NCI-H2171 (cell line): ENCODE measurements around the gene TAX1BP1.

Experiments
- DNase-seq: peaks from one replicate; lab custom pipeline; 2025; lab: John Stamatoyannopoulos, UW

Gene TAX1BP1

DNA sequence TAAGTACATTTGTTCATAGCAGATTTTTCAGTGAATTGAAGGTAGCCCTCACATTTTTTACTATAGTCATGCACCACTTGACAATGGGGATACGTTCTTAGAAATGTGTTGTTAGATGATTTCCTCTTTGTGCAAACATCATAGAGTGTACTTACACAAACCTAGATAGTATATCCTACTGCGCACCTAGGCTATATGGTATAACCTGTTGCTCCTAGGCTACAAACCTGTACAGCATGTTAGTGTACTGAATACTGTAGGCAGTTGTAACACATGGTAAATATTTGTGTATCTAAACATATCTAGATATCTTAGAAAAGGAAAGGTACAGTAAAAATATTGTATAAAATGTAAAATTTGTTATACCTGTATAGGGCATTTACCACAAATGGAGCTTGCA lies 41.2 kb downstream of the TAX1BP1 start:
- DNase-seq = no peak

GRCh38 chr7:27782849-27783248 lies 42.9 kb downstream of the TAX1BP1 start:
- no peak for DNase-seq

DNA sequence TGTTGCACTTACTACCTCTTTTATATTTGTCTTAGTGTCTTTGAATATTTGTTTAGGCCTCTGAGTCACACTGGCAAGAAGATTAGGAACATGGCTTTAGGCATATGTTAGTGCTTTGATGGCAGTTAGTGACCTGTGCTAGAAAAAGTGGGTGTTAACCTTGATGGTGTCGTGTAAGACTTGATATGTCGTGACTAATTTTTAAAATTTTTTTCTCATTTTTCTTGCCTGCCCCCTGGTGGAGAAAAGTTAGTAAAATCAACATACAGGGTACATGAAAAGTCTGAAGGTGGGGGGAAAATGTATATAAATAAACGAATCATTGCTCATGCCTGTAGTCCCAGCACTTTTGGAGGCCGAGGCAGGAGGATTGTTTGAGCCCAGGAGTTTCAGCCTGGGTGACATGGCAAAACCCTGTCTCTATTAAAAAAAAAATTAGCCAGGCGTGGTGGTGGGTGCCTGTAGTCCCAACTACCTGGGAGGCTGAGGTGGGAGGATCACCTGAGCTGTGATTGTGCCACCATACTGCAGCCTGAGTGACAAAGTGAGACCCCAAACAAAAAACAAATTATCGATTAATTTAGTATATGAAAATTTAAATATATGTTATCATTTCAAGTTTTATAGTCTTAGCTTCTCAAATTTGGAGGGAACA lies 44.6 kb downstream of the TAX1BP1 start:
- DNase-seq = peak; percentile 21

DNA sequence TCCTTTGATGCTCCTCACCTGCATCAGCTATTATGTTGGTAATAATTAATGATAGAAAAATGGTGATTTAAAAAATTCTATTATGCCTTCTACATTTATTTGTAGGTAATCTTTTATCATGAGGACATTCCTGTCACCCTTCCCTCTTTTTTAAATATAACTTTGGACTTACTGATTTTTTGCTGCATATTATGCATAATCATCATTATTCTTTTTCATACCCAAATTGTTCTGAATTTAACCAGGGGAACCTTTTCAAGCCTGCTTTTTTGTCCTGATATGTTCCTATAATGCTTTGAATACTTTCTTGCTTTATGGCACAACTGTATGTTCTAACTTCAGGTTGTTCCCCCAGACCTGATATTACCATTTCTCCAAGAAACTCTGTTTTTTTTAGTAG lies 48.5 kb downstream of the TAX1BP1 start:
- no peak for DNase-seq

- no peak for DNase-seq
Observed at GRCh38 chr7:27793780-27794179, 53.8 kb downstream of the TAX1BP1 start.

DNA sequence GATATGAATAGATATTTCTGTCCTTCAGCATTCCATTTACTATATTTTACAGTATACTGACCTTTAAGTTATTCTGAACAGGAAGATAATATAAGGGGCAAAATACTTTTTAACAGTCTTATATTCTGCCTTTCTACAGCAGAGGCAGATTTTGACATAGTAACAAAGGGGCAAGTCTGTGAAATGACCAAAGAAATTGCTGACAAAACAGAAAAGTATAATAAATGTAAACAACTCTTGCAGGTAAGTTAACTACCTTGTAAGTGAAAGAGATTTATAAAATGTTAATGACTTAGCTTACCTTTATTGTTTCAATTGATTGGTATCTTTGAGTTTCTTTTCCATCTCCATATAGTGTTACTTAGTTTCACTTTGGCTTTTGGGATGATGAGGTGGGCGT lies 56.0 kb downstream of the TAX1BP1 start:
- DNase-seq = no peak

DNA sequence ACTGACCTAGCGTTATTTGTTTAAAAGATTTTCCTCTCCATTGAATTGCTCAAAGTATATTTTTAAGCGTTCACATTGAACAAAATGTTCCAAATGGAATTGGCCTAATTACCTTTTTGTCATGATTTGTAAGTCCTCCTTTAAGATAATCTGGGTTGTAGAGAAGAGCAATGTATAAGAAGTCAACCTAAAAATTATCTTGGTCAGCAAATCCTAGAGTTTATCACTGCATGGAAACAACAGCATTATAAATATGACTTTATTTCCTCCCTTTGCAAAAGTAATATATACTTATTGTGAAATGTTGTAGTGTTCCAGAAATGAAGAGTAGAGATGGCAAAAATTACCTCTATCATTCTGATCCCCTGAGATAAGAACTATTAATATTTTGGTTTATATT lies 59.2 kb downstream of the TAX1BP1 start:
- no peak for DNase-seq

- no peak for DNase-seq
Observed at GRCh38 chr7:27802999-27803398, 63.0 kb downstream of the TAX1BP1 start.

GRCh38 chr7:27804139-27804538 lies 64.2 kb downstream of the TAX1BP1 start:
- DNase-seq = no peak

DNA sequence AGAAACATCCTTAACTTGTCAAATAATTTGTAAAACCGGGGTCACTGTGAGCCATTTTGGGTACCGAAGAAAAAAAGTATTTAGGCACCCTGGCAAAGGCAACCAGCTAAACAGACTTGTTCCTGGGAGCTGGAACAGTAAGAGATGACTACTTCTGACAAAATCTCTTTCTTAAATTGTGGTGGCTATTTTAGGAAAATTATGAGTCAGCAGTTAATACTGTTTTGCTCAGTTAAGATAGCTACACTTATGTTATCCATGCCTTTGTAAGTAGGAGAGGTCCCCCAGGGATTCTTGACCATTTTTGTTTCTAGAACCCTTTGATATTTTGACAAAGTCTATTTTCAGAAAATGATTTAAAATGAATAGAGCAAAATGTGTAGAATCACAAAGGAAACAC lies 68.7 kb downstream of the TAX1BP1 start:
- DNase-seq = no peak

DNA sequence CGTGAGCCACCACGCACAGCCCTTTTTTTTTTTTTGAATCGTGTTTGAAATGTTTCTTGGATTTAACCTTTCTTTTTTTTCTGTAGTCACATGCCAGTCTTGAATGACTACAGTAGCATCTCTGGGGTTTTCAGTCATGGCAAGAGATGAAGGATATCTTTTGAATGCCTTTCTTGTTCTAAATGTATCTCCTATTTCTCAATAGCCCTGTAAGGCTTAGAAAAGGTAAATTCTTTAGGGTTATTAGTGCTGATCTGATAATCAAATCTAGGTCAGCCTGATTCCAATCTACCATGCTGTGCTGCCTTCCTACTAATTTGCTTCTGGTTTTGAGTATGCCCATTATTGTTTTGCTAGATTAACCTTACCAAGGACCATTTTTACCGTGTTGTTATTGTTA lies 70.2 kb downstream of the TAX1BP1 start:
- DNase-seq = no peak

GRCh38 chr7:27812706-27813105 lies 72.7 kb downstream of the TAX1BP1 start:
- DNase-seq = no peak

DNA sequence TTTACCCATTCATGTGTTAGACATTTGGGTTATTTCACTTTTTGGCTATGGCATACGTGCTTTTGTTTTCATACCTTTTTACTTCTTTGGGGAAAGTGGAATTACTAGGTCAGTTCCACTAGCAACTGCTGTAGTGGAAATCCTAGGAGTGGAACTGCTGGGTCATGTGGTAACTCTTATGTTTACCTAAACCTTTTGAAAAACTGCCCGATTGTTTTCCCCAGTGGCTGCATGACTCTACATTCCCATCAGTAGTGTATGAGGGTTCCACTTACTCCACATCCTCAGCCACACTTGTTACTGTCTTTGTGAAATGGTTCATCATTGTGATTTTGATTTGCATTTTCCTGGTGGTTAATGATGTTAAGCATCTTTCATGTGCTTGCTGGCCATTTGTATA lies 82.3 kb downstream of the TAX1BP1 start:
- no peak for DNase-seq

DNA sequence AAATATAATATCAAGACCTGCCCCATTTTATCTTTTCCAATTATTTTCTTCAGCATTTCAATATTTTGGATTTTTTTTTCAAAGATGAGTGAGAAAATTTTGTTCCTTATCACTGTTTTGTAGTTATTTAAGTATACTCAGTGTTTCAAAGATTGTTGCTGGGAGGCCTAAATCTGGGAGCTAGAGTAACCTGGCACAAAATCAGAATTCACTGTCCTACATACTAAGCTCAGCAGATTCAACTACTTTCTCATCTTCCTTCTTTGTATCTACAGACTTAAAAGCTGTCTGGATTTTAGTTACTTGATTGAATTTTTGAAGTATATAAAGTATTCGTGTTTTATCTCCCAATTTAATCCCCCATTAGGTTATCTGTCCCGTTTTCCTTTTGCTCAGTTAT lies 85.9 kb downstream of the TAX1BP1 start:
- no peak for DNase-seq

DNA sequence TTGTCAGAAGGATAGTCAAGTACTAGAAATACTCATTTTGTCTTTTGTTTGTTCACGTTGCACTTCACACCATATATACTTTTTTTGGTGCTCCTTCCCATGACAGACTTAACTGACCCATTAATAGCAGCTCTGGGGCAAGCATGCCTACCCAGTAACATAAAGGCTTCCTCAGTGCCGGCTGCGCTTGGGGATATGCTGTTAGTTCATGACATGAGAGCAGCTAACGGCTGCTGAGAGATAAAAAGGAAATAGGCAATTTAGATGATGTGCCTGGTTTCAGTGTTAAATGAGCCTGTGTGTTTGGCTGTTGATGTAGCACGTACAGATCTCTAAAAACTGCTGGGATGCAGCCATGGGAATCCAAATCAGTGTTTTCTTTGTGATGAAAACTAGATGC lies 86.4 kb downstream of the TAX1BP1 start:
- DNase-seq = no peak

DNA sequence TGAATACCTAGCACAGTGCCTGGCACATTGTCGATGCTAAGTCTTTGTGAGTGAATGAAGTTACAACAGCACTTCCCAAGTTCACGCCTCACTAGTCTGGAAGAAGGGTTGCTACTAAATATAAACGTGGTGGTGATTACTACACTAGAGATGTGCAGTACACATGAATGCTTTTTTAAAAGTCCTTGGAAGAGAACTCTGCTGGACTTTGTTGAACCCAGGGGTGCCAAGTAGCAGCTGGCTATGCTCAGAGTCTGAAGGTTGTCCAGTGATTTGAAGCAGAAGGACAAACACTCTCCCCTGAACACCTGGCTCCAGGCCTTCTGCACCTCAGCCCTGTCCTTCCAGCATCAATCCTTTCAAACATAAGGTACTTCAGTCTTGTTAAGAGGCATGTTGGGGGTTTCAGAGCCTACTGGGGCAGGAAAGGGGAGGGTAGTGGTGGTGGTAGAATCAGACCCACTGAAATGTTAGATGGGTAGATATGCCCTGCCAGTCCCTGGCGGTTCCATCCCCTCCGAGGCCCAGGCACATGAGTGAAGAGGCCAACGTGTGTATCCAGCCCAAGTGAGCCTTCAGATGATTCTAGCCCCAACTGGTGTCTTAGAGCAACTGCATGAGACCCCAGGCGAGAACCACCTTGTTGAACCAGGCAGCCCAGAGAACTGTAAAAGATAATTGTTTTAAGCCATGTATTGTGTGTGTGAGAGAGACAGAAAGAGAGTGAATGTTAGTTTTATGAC lies 94.4 kb downstream of the TAX1BP1 start:
- DNase-seq = no peak

GRCh38 chr7:27835376-27835775 lies 95.4 kb downstream of the TAX1BP1 start:
- DNase-seq = no peak

DNA sequence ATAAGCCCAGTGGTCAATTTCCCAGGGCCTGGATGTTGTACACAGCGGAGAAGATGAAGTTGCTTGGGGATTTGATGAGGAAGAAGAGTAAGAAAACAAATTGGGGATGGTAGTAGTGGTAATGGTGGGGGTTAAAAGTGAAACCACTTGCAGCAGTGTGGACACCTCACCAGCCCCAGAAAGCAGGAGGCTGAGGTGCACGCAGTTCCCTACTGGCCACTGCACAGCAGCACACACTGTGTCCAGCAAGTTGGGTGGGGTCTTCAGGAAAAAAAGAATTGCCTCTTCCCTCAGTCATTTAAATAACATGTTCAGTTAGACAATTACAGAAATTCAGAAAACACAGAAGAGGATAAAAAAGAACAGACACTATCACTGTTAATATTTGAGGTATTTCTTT lies 96.6 kb downstream of the TAX1BP1 start:
- DNase-seq = no peak

- no peak for DNase-seq
Observed at GRCh38 chr7:27839099-27839498, 99.1 kb downstream of the TAX1BP1 start.

DNA sequence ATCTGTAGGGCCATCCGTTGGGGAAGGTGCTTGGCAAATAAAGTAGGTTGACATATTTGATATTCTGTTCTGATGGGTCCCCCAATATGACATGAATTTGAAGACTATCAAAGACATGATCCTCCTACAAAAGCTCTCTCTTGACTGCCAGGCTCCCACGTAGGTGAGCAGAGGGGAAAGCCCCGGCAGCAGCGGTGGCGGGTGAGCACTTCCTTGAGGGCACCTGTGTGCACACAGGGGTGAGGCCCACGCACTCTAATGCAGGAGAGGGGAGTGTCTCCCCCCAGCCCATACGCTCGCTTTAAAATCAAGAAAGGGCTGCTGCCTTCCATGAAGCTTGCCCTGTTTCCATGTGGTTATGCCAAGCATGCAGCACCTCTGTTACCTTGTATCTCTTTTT lies 100.4 kb downstream of the TAX1BP1 start:
- no peak for DNase-seq

GRCh38 chr7:27840760-27841364 lies 100.9 kb downstream of the TAX1BP1 start:
- no peak for DNase-seq

DNA sequence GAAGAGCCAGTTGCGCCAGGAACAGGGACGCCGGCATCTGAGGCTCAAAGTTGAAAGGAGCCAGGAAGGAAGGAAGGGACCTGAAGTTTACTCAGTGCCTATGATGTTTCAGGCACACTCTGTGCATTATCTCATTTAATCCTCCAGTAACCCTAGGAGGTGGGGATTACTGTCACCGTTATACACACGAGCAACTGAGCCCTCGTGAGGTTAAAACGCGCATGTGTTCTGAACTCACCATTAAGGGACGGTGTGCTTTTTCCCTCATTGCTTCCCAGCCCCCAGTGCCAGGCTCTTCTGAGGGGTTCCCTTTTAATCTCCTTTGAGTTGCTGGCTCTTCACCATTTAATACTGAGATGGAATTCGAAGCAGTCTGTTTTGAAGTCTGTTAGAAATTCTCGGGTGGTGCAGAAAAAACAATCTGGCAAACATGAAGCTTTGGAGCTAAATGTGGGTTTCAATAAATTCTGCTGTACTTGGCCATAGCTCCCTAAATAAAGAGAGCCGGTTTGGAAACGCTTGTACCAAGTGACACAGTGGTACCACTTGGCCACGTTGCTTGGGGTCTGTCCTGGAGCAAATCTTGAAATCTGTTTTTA lies 102.2 kb downstream of the TAX1BP1 start:
- no peak for DNase-seq

DNA sequence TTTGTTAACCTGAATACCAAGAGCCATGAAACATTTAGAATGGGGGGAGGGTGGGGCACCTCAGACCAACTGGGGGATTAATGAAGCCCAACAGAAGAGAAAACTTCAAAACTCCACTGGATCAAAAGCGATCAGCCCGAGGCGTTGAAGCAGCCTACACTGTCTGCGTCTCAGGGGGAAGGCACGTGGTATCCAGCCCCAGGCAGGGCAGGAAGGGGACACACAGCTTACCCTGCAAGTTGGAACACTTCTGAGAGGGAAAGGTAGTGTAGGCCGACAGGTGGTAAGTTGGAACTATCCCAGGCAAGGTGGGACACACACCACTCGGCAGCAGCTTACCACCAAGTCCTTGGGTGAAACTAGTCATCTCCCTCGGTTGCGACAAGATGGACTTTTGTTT lies 102.9 kb downstream of the TAX1BP1 start:
- DNase-seq = no peak
